ENCODE measurements around the gene FN3K.

GRCh38 chr17:82775001-82775823 is 39.8 kb downstream of the FN3K start:
- peak; percentile 61 to 71 (median 68) for TF ChIP-seq CTCF (IDR thresholded peaks at IDR 0.05)
- TF ChIP-seq POLR2AphosphoS5 (IDR thresholded peaks at IDR 0.05; ENCODE audit: insufficient read depth in 1 of 2, low read depth in 1 of 2) = no peak

Data from vagina (tissue), 2 donors.